Fibroblast of skin of abdomen (primary cell): ENCODE measurements around the gene FANCB. TPM values are rescaled to one million over a fixed set of nuclear protein-coding genes. Genes with fewer than 3 reads are reported as not detected.

ENCODE experiments used
- DNase-seq: peaks from one replicate; pipeline ENCODE4 v3.0.0-alpha.2; 2013
- polyA plus RNA-seq, 2 experiments: library from polyadenylated mRNA; unstranded; fragments of 120-200 nt; gene quantifications; one replicate each; pipeline ENCODE4 v1.2.1, GENCODE V29; 2013; ENCODE audit not compliant: insufficient read length in 2 of 2

The FANCB gene
- polyA plus RNA-seq (2013, experiment 1 of 2; ENCODE audit: insufficient read length): 3.1 TPM
- 2.3 TPM for polyA plus RNA-seq (2013, experiment 2 of 2; ENCODE audit: insufficient read length)

DNA sequence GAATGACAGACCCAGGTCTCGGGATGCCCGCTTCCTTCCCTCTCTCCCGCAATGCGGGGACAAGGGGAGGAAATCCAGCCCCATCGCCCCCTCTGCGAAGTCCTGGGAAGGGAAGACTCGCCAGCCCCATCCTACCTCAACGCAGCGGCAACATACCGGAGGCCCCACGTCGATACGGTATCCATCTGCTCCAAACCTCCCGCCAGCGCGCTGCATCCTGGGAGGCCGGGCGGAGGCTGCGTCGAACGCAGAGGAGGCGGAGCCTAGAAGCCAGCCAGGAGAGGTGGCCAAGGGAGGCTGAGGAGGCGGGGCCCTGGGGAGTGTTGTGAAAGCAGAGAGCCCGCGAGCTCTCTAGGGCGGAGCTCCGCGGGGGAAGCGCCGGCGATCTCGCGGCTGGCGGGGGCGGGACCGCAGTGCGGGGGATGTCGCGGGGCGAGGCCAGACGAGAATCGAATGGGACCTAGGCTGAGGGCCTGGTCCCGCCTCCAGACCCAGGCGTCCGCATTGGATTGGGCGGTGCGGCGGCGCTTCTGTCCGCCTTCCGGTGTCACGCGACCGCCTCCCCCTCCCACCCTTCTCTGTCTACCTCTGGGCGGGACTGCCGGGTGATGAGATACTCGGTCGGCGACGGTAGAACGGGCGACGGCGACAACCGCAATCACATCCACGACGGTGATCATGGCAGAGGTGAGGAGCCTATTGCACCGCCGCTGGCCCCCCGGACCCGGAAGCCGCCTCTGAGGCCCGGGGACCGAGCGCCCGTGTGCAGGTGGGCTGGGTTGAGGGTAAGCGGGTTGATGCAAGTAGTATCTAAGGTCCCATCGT, at the start of gene FANCB, which contains the start of gene MOSPD2:
FANCB (minus strand) TSS at position 219 of the 825 bp plus-strand sequence. CDS start 7,559 bp downstream, outside the sequence.
MOSPD2 (plus strand) TSS at position 571 of the 825 bp plus-strand sequence; CDS start at position 679, 108 bp downstream.
- peak; percentile 95 for DNase-seq

DNA sequence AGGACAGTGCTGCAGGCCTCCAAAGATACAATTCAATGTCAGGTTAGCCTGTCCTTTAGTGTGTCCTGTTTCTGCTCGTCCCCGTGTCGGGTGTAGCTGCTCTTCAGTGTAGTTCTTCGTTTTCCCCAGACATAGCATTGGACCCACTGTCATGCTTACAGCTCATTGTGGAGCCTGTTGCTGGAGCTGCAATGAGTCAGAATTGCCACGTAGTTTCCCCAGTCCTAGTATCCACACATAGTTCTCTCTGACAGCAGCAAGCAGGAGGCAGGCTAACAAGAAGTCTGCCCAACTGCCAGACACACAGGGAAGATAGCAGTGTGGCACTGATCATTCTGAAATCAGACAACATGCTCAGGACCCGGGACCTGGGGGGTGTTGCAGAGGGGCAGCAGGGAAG, 49.6 kb upstream of the FANCB start:
- DNase-seq: peak; percentile 84

DNA sequence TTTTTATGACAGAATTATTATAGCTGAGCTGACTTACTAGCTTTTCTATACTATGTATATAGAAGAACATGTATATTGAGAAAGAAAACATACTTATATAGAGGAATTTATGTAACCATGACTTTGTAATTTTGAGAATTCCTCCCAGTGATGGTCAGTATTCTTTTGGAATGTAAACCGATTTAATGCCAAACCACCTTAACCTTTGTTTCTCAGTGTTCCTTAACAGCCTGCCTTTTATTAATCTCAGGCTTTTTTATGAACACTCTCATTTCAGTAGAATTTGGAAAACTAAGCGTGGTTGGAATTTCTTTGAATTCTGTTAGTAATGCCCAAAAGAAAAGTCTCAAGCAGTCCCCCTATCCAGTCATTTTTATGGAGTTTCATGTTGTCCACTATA, 47.3 kb upstream of the FANCB start:
- peak; percentile 65 for DNase-seq

DNA sequence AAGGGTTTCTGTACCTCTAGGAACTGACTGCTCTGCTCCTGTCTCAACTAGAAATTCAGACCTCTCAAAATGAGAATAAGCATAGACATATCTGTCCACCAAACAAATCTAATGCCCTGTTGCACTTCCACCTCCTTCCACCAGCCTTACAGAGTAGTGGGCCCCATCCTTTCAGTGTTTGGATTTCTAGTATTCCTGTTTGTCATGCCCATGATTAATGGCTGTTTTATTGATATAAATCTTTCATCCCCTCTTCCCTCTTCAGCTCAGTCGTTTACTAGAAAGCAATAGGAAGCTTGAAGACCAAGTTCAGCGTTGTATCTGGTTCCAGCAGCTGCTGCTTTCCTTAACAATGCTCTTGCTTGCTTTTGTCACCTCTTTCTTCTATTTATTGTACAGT, 46.5 kb upstream of the FANCB start:
- no peak for DNase-seq

DNA sequence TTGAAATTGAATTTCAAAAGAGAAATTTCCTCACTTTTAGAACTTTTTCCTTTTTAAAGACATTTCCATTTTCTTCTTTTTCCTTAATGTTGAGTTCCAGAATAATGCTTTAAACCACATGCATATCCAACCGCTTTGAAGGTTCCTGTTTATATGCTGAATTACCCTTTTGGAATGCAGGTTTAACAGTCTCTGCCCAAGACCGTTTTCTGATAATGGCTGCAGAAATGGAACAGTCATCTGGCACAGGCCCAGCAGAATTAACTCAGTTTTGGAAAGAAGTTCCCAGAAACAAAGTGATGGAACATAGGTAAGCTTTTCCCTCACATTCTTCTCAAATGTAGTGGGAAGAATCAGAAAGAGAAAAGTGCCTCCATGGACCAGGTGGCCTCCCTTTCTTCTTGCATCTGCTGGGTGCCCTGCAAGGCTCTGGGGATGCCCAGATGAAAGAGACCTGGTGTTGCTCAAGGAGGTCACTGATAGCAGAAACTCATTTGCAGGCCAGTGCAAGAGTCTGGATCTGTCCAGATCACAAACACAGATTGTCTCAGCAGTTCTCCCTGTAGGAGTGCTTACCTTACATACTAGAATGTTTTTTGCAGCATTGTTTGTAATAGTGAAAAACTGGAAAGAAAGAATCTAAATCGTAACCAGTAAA, 43.3 kb upstream of the FANCB start:
- DNase-seq: peak; percentile 71

DNA sequence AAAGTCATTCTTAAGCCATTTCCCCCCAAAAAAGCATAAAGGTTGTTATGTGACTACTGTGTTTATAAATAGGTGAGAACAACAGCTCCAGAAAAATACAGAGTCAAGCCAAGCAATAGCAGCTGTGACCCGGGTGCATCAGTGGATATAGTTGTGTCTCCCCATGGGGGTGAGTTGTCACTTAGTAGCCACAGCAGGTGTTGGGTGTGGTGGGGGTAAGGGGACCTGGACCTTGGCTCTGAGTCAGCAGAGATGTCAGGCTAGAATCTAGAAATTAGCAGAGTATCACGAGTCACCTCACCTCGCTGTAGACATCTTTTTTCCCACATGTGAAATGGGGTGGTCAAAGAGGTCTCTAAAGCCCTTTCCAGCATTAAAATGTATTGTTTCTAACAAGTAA, 42.7 kb upstream of the FANCB start:
- no peak for DNase-seq

DNA sequence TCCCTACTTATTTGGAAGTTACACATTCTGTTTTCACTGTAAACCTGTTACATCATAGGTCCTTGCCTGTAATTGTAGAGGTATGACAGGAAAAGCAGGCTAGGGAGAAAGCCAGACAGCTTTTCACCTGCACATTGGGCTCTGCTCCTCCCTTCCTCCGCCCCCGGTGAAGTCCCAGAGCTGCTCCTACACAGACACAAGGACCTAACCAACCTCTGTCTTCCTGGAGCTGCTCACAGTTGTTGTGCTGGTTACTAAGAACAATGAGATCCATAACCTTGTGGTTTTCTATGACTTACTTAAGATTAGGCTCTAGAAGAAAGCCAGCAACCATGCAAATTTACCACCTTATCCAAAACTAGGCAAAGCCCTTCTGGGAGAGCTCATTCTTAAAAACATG, 40.4 kb upstream of the FANCB start:
- DNase-seq: no peak

DNA sequence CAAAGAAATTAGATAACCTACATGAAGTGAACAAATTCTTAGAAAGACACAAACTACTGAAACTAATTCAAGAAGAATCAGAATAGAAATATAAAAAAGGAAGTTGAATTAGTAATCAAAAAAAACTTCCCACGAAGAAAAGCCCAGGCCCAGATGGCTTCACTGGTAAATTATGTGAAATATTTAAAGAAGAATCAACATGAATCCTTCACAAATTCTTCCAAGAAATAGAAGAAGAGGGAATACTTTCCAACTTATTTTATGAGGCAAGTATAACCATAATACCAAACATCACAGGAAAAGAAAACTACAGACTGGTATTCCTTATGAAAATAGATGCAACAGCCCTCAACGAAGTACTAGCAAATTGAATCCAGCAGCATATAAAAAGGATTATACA, 31.0 kb upstream of the FANCB start:
- DNase-seq: peak; percentile 35

DNA sequence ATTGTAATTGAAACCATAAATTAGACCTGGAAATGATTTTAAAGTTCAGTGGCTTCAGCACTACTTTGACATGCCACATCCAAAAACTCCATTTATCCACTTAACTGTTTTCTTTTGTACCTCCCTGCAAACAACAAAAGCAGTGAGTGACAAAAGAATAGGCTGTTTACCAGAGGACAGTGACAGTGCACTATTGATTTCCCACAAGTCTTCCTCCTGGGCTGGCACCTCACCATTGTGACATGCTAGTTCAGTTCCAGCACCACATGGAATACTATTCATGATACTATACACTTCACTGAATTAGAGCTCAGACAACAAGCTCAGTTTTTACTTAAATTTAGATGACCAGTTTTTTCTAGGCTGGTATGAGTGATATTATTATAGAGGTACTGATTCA, 29.7 kb upstream of the FANCB start:
- no peak for DNase-seq

DNA sequence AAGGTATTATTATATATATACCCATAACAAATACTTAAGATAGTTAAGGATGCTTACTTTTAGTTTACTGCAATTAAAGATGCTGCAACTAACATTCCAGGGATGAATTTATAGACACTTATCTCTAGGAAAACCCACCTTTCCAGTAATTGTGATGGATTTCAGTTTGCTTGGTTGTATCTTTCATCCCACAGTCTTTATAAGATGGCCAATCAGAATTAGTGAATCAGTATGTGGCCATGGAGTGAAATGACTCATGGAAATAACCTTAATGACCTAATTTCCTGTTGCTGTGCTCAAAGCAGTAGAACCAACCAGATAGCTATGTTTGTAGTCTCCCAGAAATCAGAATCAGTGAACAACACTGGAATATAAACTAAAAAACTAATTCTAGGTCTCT, 26.7 kb upstream of the FANCB start:
- peak; percentile 42 for DNase-seq

DNA sequence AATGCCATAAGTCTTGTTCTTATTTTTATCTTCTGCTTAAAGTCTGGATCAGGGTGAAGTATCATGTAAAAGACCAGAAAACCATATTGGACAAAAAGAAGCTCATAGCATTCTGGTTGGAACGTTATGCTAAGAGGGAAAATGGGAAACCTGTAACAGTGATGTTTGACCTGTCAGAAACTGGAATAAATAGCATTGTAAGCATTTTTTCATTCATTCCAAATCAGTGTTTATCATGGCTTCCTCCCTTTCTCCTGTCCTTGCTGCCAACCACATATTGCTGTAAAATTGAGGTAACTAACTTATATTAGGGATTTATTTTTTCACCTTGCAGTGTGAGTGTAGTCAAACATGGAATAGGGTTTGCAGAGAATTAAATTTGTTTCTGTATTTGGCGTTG, 24.2 kb upstream of the FANCB start:
- DNase-seq: no peak

DNA sequence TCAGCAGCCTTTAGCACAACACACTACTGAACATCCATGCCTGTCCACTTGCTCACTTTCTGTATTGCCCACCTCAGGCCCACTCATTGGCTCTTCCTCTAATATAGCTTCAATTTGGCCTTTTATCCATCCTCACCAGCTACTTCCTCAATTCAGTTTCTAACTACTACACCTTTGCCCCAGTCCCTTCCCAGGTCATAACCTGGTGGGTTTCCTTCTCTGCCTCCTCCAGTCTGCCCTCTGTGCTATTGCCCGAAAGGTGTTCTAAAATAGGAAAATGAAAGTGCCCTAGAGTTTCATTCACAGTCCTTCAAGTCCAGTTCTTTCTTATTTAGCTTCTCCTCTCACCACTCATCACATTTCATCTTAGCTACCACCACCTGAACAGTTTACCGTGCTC, 23.4 kb upstream of the FANCB start:
- DNase-seq: no peak

DNA sequence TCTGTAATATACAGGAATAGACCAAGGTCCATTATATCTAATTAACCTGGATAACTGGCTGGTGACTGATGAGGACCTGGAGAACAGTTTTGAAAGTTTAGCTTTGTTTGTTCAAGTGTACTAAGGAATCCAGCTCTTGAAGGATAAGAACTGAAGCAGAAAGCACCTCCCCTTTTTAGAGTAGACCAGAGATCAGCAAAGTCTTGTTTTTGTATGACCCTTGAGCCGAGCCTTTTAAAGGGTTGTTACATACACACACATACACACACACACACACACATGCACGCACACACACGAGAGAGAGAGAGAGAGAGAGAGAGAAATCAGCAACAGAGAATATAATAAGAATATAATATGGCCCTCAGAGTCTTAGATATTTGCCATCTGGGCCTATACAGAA, 13.4 kb upstream of the FANCB start:
- no peak for DNase-seq

DNA sequence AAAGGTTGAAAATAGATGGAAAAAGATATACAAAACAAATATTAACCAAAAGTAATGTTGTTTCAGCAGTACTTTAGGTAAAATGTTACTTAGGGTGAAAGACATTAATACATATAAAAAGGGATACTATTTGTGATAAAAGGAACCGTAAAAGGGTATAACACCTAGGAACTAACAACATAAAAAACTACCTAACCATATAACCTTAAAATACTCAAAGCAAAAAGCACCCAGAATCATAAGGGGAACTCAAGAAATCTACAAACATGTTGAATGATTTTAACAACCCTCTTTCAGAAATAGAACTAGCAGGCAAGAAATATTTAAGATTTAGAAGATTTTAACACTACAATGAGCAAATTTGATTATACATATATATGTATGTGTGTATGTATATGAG, 11.8 kb upstream of the FANCB start:
- DNase-seq: no peak

DNA sequence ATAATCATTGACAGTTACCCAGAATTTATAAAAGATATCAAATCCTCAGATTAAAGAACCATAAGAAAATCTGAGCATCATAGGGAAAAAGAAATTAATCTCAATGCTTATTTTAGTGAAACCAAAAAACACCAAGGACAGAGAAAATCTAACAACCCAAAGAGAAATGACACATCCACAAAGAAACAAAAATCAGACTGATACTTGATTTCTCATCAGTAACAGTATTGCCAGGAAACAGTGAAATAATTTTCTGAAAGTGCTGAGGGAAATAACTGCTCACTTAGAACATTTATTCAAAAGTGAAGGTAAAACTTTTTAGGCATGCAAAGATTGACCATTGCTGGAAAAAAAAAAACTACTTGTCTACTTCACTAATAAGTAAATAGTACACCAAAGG, 11.0 kb upstream of the FANCB start:
- DNase-seq: no peak

DNA sequence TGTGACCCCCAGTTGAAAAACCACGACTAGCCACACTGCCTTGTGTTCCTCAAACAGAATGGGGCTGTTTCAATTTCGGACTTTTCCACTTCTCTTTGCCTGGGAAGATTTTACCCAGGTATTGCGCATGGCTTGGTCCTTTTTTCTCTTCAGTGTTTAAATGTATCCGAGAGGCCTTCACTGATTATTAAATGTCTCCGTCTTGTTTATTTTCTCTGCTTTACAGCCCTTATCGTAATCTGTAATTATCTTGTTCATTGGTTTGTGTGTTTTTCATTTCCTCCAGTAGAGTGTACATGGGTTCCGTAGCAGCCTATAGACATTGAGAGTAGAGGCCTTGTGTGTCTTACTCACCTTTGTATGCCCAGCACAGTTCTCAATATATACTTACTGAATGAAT, 2.8 kb upstream of the FANCB start:
- DNase-seq: no peak

DNA sequence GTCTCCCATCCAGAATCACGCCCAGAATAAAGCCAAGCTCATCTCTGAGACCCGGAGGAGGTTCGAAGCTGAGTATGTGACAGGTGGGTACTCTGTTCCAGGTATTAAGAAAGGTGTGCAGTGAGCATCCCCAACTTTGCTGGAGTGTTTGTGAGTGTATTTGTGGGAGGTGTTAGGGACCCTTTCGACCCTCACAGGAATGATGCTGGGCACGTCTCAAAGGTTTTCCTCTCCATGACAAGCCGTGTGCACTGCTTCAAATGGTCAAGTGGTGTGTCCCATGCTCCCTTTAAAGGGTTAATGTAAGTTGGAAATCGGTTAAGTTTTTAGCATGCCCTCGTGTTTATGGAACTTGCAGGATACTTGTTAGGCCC, 794 bp upstream of the FANCB start:
- DNase-seq: no peak

DNA sequence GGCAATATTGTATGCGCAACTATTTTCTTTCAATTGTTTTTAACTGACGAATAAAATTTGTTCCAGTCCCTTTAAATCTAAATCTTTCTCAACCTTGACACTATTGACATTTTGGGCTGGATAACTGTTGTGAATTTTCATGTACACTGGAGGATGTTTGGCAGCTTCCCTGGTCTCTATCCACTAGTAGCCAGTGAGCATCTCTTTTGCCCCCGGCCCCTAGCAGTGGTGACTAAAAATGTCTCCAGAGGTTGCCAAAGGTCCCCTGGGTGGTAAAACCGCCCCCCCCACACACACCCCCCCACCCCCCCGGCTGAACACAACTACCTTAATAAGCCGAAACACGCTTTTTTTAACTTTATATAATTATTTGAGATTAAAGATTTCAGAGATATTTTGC, 514 bp downstream of the FANCB start:
- no peak for DNase-seq

DNA sequence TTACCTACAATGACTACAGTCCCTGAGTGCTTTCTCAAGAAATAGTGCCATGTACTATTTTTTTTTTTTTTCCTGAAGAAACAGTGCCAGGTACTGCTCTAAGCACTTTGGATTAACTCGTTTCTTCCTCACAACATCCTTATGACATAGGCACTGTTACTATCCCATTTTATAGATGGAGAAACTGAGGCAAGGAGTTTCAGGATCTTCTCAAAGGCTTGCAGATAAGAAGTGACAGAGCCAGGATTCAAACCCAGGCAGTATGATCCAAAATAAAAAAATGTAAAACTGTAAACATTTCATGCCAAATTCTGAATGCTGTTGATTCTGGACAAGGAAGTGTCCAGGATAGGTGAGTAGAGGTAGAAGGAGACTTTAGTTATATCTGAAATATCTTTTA, 1.1 kb downstream of the FANCB start:
- no peak for DNase-seq

DNA sequence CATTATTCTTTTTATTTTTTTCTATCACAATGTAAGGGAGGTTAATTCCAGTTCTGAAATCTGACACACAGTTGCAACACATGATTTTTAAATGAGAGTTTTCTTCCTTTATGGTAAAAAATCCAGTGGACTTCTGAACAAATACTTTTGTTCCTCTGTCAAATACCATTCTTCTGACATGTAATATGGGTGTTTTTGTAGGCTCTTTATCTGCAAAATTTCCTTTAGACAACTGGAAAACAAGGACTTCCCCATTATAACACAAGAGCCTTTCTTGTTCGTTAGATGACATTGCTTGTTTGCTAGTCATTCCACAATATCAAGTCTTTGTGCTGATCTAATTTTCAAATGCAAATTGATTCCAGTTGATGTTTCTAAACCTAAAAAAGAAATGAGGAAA, 7.7 kb downstream of the FANCB start:
- DNase-seq: peak; percentile 44

DNA sequence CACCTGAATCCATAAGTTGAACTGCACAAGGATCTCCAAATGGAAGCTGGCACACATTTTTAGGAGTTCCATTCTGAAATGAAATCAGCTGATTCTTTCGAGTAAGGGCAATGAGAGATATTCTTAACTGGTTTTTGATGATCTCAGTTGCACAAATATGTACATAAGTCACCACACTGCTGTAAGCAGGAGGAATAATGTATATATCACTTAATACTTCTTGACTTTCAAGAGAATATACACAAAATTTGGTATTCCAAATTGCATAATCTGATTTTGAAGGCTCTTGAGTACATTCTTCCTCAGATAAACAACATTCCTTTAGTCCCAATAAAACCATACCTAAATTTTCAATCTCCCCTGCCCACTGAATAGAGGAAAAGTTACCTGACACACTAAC, 8.2 kb downstream of the FANCB start:
- DNase-seq: peak; percentile 75

DNA sequence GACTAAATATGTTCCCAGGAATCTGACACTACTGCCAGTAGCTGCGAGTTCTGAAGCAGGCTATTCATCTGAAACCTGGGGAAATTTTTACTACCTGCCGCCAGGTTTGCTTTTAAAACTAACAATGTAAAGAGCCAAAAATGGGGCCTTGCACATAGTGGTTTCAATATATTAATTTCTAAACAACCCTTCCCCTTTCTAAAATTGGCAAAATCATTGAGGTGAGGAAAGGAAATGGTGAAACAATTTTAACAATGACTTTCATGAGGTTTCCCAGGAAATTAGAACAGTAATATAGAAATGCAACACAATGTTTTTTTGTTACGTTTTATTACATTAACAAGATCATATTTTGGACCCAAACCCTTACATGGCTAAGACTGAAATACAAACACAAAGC, 21.3 kb downstream of the FANCB start:
- no peak for DNase-seq

DNA sequence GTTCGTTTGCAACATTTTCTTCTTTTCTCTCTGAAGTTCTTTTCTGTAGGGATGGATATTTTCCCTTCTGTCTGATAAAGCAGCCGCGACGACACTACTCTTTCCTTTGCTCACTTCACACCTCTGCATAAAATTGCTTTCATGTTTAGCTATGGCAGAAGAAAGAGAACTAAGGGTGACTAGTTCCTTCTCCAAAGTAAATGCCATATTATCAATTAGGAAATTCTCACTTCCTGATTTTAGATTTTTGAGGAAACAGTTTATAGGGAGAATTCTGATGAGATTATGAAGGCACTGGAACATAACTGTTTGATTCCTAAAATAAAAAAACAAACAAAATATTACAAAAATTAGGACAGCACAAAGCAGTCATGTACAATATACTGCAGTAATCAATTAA, 29.2 kb downstream of the FANCB start:
- DNase-seq: no peak

DNA sequence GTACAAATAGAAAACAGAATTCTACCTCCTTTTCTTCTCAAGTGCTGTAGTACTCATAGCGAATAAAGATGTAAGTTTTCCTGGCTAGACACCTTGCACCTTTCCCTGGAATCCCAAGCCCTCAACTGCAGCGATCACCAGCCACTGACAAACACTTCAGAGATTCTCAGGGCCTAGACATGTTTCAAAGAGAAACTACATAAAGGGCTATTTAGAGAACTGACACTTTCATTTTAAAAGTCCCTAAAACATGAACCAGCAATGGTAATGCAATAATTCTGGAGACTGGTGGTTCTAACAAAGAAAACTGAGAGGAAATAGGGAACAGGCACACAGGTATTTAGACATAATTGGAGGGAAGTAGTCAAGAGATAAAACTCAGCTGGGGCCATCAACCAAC, 35.7 kb downstream of the FANCB start:
- no peak for DNase-seq
